ACC112 (cell line): ENCODE measurements around the gene KRT75.
A peak's percentile ranks its signal among the peaks of the same experiment; 100 is the strongest.

Experiments
- H2AFZ ChIP-seq: fragments of 200-600 bp; sonication (generic); one replicate; pipeline ENCODE4 v1.6.0; 2017; ENCODE audit warnings: antibody characterized with exemption, low read length; ENCODE audit not compliant: unreplicated experiment
- H3K27ac ChIP-seq: fragments of 200-600 bp; sonication (generic); 2 replicates; pipeline ENCODE4 v1.5.1; 2014; ENCODE audit warnings: low read depth, mild to moderate bottlenecking, antibody characterized with exemption, low read length, moderate library complexity
- H3K27me3 ChIP-seq: fragments of 200-600 bp; sonication (generic); 2 replicates; pipeline ENCODE4 v1.6.1; 2014; ENCODE audit warnings: mild to moderate bottlenecking, antibody characterized with exemption, low read length, moderate library complexity, mixed read lengths; ENCODE audit not compliant: insufficient read depth
- H3K36me3 ChIP-seq: fragments of 200-600 bp; sonication (generic); 2 replicates; pipeline ENCODE4 v1.6.1; 2016; ENCODE audit warnings: mild to moderate bottlenecking, antibody characterized with exemption, low read length, moderate library complexity, mixed read lengths; ENCODE audit not compliant: insufficient read depth
- H3K4me1 ChIP-seq: fragments of 200-600 bp; sonication (generic); one replicate; pipeline ENCODE4 v1.6.1; 2016; ENCODE audit warnings: low read length, mixed read lengths; ENCODE audit not compliant: insufficient read depth, unreplicated experiment, control insufficient read depth
- H3K4me3 ChIP-seq: fragments of 200-600 bp; sonication (generic); 2 replicates; pipeline ENCODE4 v1.5.1; 2014; ENCODE audit warnings: mild to moderate bottlenecking, low read depth, low read length
- H3K79me2 ChIP-seq: fragments of 200-600 bp; sonication (generic); one replicate; pipeline ENCODE4 v1.6.0; 2016; ENCODE audit warnings: low read length; ENCODE audit not compliant: control insufficient read depth, unreplicated experiment, insufficient read depth

KRT75 gene

DNA sequence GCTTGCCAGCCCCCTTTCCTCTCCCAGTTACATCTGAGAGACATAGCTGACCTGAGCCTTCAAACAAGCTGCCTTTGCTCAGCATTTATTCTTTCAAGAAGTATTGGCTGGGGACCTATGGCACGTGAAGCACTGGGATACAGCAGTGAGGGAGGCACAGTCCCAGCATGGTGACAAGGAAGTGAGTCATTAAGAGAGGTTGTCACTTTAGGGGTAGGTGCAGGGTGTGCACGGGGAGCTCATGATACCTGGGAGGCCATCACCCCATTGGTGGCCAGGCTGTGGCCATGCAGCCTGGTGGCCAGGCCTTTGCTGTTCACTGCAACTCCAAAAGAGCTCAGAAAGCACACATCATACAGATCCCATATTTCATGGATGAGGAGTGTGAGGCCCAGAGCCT is 5.7 kb upstream of the KRT75 start:
- Histone ChIP-seq H3K4me1 (peaks cover 47% of the 10 kb centered on the region), H2AFZ (no peak overlapping the region), H3K4me3 (no peak overlapping the region), H3K79me2 (no peaks in the 10 kb centered on the region), H3K27ac (peak overlapping the region; percentile 89; the same call in 1 of the 2 replicates), H3K36me3 (no peaks in the 10 kb centered on the region), H3K27me3 (no peaks in the 10 kb centered on the region)

DNA sequence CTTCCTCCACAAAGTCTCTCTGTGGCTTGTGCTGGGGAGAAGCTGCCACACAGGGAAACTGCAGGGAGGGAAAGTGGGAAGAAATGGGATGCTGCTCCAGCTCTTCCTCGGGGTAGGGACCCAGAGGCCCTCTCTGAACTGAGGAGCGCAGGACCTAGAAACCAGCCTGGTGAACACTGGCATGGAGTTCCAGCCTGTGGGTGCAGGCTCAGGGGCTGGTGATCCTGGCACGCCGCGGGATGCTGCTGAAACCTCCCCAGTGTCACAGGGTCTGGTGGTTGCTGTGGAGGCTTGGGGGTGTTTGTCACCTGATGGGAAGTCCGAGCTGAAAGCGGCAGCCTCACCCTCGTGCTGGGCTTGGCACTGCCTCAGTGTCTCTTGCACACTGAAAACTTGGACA is 5.2 kb upstream of the KRT75 start:
- no peaks in the 10 kb centered on the region for H3K27me3 ChIP-seq
- no peak overlapping the region for H3K27ac ChIP-seq
- no peak overlapping the region for H3K4me3 ChIP-seq
- H2AFZ ChIP-seq: no peak overlapping the region
- H3K4me1 ChIP-seq: peaks cover 47% of the 10 kb centered on the region
- no peaks in the 10 kb centered on the region for H3K36me3 ChIP-seq
- H3K79me2 ChIP-seq: no peaks in the 10 kb centered on the region

- Histone ChIP-seq H3K79me2 (no peaks in the 10 kb centered on the region), H2AFZ (no peak overlapping the region), H3K4me1 (peaks cover 47% of the 10 kb centered on the region), H3K27ac (no peak overlapping the region), H3K4me3 (no peak overlapping the region), H3K36me3 (no peaks in the 10 kb centered on the region), H3K27me3 (no peaks in the 10 kb centered on the region)
Observed at GRCh38 chr12:52438305-52439301, 4.4 kb upstream of the KRT75 start.

- H3K4me1 ChIP-seq: peaks cover 37% of the 10 kb centered on the region
- peaks cover 8% of the 10 kb centered on the region for H3K27me3 ChIP-seq
- H3K79me2 ChIP-seq: no peaks in the 10 kb centered on the region
- no peak overlapping the region for H3K4me3 ChIP-seq
- no peak overlapping the region for H2AFZ ChIP-seq
- H3K27ac ChIP-seq: no peak overlapping the region
- no peaks in the 10 kb centered on the region for H3K36me3 ChIP-seq
Observed at GRCh38 chr12:52437508-52437907, 3.3 kb upstream of the KRT75 start.

GRCh38 chr12:52436828-52437474 is 2.8 kb upstream of the KRT75 start:
- Histone ChIP-seq H3K79me2 (no peaks in the 10 kb centered on the region), H3K27me3 (peaks cover 14% of the 10 kb centered on the region), H2AFZ (no peak overlapping the region)

GRCh38 chr12:52436000-52436827 is 2.0 kb upstream of the KRT75 start:
- Histone ChIP-seq H3K36me3 (no peaks in the 10 kb centered on the region), H3K79me2 (no peaks in the 10 kb centered on the region), H3K27ac (no peak overlapping the region), H3K27me3 (peaks cover 21% of the 10 kb centered on the region), H3K4me1 (peaks cover 24% of the 10 kb centered on the region), H3K4me3 (no peak overlapping the region), H2AFZ (no peak overlapping the region)

More at GRCh38 chr12:52436828-52437474, 2.8 kb upstream of the KRT75 start:
- no peak overlapping the region for H3K4me3 ChIP-seq
- H3K4me1 ChIP-seq: peaks cover 31% of the 10 kb centered on the region
- H3K27ac ChIP-seq: no peak overlapping the region
- H3K36me3 ChIP-seq: no peaks in the 10 kb centered on the region

- peaks cover 25% of the 10 kb centered on the region for H3K27me3 ChIP-seq
- H3K79me2 ChIP-seq: no peaks in the 10 kb centered on the region
- H2AFZ ChIP-seq: no peak overlapping the region
- peaks cover 18% of the 10 kb centered on the region for H3K4me1 ChIP-seq
- no peaks in the 10 kb centered on the region for H3K36me3 ChIP-seq
- no peak overlapping the region for H3K4me3 ChIP-seq
- no peak overlapping the region for H3K27ac ChIP-seq
Observed at GRCh38 chr12:52435659-52435999, 1.5 kb upstream of the KRT75 start.

GRCh38 chr12:52434760-52435530 is 774 bp upstream of the KRT75 start:
- Histone ChIP-seq H3K4me1 (peaks cover 14% of the 10 kb centered on the region), H3K36me3 (no peaks in the 10 kb centered on the region), H3K27me3 (peaks cover 31% of the 10 kb centered on the region), H3K4me3 (no peak overlapping the region), H3K27ac (no peak overlapping the region), H2AFZ (no peak overlapping the region), H3K79me2 (no peaks in the 10 kb centered on the region)

- no peak overlapping the region for H3K27ac ChIP-seq
- H3K79me2 ChIP-seq: no peaks in the 10 kb centered on the region
- no peak overlapping the region for H2AFZ ChIP-seq
- H3K4me3 ChIP-seq: no peak overlapping the region
- H3K4me1 ChIP-seq: peaks cover 14% of the 10 kb centered on the region
- peaks cover 31% of the 10 kb centered on the region for H3K27me3 ChIP-seq
- no peaks in the 10 kb centered on the region for H3K36me3 ChIP-seq
Observed at GRCh38 chr12:52433501-52434080, 580 bp downstream of the KRT75 start.
